Neural cell (in vitro differentiated cells): Measurements from ENCODE around the gene WDR91. TPM values are rescaled to one million over a fixed set of nuclear protein-coding genes. Genes with fewer than 3 reads are reported as not detected.

Experiments used
- H2AFZ ChIP-seq: fragments of 200-600, 300-800 bp; sonication (generic), shearing (Covaris generic); 2 replicates; pipeline ENCODE4 v1.6.0; 2014; ENCODE audit warnings: low read depth, mild to moderate bottlenecking, antibody characterized with exemption, low read length, moderate library complexity
- H3F3A ChIP-seq: fragments of 200-600 bp; shearing (Covaris generic); 2 replicates; pipeline ENCODE4 v1.6.1; 2016; ENCODE audit warnings: mild to moderate bottlenecking, moderate library complexity, mixed read lengths, antibody characterized with exemption, low read length; ENCODE audit not compliant: insufficient read depth, poor library complexity, severe bottlenecking
- H3K27ac ChIP-seq: fragments of 200-600, 300-800 bp; sonication (generic), shearing (Covaris generic); 2 replicates; pipeline ENCODE4 v1.5.1; 2014; ENCODE audit warnings: mild to moderate bottlenecking, low read length, moderate library complexity
- H3K27me3 ChIP-seq: fragments of 300-800, 200-600 bp; sonication (generic), shearing (Covaris generic); 2 replicates; pipeline ENCODE4 v1.6.0; 2014; ENCODE audit warnings: mild to moderate bottlenecking, low read depth, low read length, moderate library complexity; ENCODE audit not compliant: insufficient read depth
- H3K36me3 ChIP-seq: fragments of 300-800, 200-600 bp; sonication (generic), shearing (Covaris generic); 2 replicates; pipeline ENCODE4 v1.5.1; 2014; ENCODE audit warnings: mild to moderate bottlenecking, antibody characterized with exemption, low read length, moderate library complexity; ENCODE audit not compliant: insufficient read depth
- H3K4me2 ChIP-seq: fragments of 300-800, 200-600 bp; sonication (generic), shearing (Covaris generic); 2 replicates; pipeline ENCODE4 v1.6.0; 2014; ENCODE audit warnings: mild to moderate bottlenecking, low read length
- H3K4me3 ChIP-seq: fragments of 300-800, 200-600 bp; sonication (generic), shearing (Covaris generic); 2 replicates; pipeline ENCODE4 v1.5.1; 2014; ENCODE audit warnings: mild to moderate bottlenecking, low read length, moderate library complexity
- H3K79me2 ChIP-seq: fragments of 200-600 bp; shearing (Covaris generic); replicated peaks from 2 replicates; pipeline ENCODE4 v1.6.0; 2014; ENCODE audit warnings: mild to moderate bottlenecking, low read length, moderate library complexity; ENCODE audit not compliant: insufficient read depth
- H3K9ac ChIP-seq: fragments of 300-800, 200-600 bp; sonication (generic), shearing (Covaris generic); 2 replicates; pipeline ENCODE4 v1.6.1; 2016; ENCODE audit warnings: mild to moderate bottlenecking, low read length, mixed read lengths
- H3K9me2 ChIP-seq: fragments of 200-600 bp; shearing (Covaris generic); 2 replicates; pipeline ENCODE4 v1.6.1; 2016; ENCODE audit warnings: mild to moderate bottlenecking, low read length, mixed read lengths; ENCODE audit not compliant: insufficient read depth
- H3K9me3 ChIP-seq: fragments of 200-600, 300-800 bp; sonication (generic), shearing (Covaris generic); 2 replicates; pipeline ENCODE4 v1.6.1; 2016; ENCODE audit warnings: mild to moderate bottlenecking, mixed run types, low read length, moderate library complexity, mixed read lengths
- H4K20me1 ChIP-seq: fragments of 200-600 bp; shearing (Covaris generic); 2 replicates; pipeline ENCODE4 v1.6.1; 2016; ENCODE audit warnings: mild to moderate bottlenecking, mixed run types; ENCODE audit not compliant: insufficient read depth
- CTCF ChIP-seq: fragments of 450-650 bp; IDR thresholded peaks from 2 replicates; pipeline ENCODE4 v1.5.1; 2014; ENCODE audit warnings: antibody characterized with exemption, mild to moderate bottlenecking, moderate library complexity; ENCODE audit not compliant: poor library complexity, severe bottlenecking
- EP300 ChIP-seq: fragments of 450-650 bp; conservative IDR thresholded peaks from 2 replicates; pipeline ENCODE4 v1.6.1; 2014; ENCODE audit warnings: antibody characterized with exemption, mild to moderate bottlenecking, moderate library complexity; ENCODE audit not compliant: poor library complexity, severe bottlenecking
- EZH2 ChIP-seq: fragments of 200-600, 300-800 bp; shearing (Covaris generic), sonication (generic); IDR thresholded peaks from 2 replicates; pipeline ENCODE4 v1.6.1; 2014; ENCODE audit warnings: antibody characterized with exemption, low read length, borderline replicate concordance, mild to moderate bottlenecking; ENCODE audit not compliant: insufficient read depth, poor library complexity, severe bottlenecking
- MXI1 ChIP-seq: fragments of 450-650 bp; conservative IDR thresholded peaks from 2 replicates; pipeline ENCODE4 v1.6.1; 2014; ENCODE audit warnings: antibody characterized with exemption, mild to moderate bottlenecking; ENCODE audit not compliant: poor library complexity, severe bottlenecking
- POLR2AphosphoS5 ChIP-seq: IDR thresholded peaks from 2 replicates; pipeline ENCODE4 v1.6.1; 2012
- RAD21 ChIP-seq: fragments of 450-650 bp; conservative IDR thresholded peaks from 2 replicates; pipeline ENCODE4 v1.6.1; 2014; ENCODE audit warnings: antibody characterized with exemption, mild to moderate bottlenecking, moderate library complexity
- REST ChIP-seq: IDR thresholded peaks from 2 replicates; pipeline ENCODE4 v1.6.1; 2012; ENCODE audit warnings: borderline replicate concordance
- SMC3 ChIP-seq: fragments of 450-650 bp; conservative IDR thresholded peaks from 2 replicates; pipeline ENCODE4 v1.6.1; 2014; ENCODE audit warnings: antibody characterized with exemption, mild to moderate bottlenecking, moderate library complexity; ENCODE audit not compliant: poor library complexity
- TAF1 ChIP-seq: IDR thresholded peaks from 2 replicates; pipeline ENCODE4 v1.6.1; 2012; ENCODE audit warnings: low read depth
- polyA plus RNA-seq: library from polyadenylated mRNA; depleted of rRNA; stranded (reverse); fragments of >200 nt; gene quantifications from 2 replicates; pipeline ENCODE4 v1.2.3, GENCODE V29; 2014

WDR91 gene
- polyA plus RNA-seq, 1 donor from 2014 or later: 17.7 TPM

- no peaks in the 10 kb centered on the region for H3K79me2 ChIP-seq
- TF ChIP-seq SMC3: no peak
- no peak for TF ChIP-seq RAD21
- TF ChIP-seq MXI1: no peak
- no peak for TF ChIP-seq EZH2
- TF ChIP-seq REST: no peak
- TF ChIP-seq CTCF: no peak
- no peak for TF ChIP-seq POLR2AphosphoS5
- TF ChIP-seq EP300: no peak
- no peaks in the 10 kb centered on the region for H3K9me2 ChIP-seq
- no peak overlapping the region for H3K4me3 ChIP-seq
- H3K9me3 ChIP-seq: no peaks in the 10 kb centered on the region
- H2AFZ ChIP-seq: no peak overlapping the region
- no peak overlapping the region for H3K4me2 ChIP-seq
- no peak overlapping the region for H3K9ac ChIP-seq
- no peaks in the 10 kb centered on the region for H3F3A ChIP-seq
- no peaks in the 10 kb centered on the region for H4K20me1 ChIP-seq
- H3K36me3 ChIP-seq: no peaks in the 10 kb centered on the region
- no peaks in the 10 kb centered on the region for H3K27me3 ChIP-seq
- H3K27ac ChIP-seq: no peak overlapping the region
Measured at GRCh38 chr7:135257790-135258189, 46.5 kb upstream of the WDR91 start.

- H3K27me3 ChIP-seq: no peaks in the 10 kb centered on the region
- no peaks in the 10 kb centered on the region for H3K36me3 ChIP-seq
- H3K9me2 ChIP-seq: no peaks in the 10 kb centered on the region
- no peak overlapping the region for H3K9ac ChIP-seq
- no peaks in the 10 kb centered on the region for H3K9me3 ChIP-seq
- no peaks in the 10 kb centered on the region for H3F3A ChIP-seq
- H3K27ac ChIP-seq: no peak overlapping the region
- no peak overlapping the region for H3K4me2 ChIP-seq
- no peaks in the 10 kb centered on the region for H3K79me2 ChIP-seq
- no peak overlapping the region for H3K4me3 ChIP-seq
- no peak overlapping the region for H2AFZ ChIP-seq
- no peaks in the 10 kb centered on the region for H4K20me1 ChIP-seq
- TF ChIP-seq EP300 (no peak), RAD21 (no peak), POLR2AphosphoS5 (no peak), CTCF (no peak), TAF1 (no peak), SMC3 (no peak), REST (no peak), EZH2 (no peak), MXI1 (no peak)
Measured at GRCh38 chr7:135253851-135254771, 42.8 kb upstream of the WDR91 start.
